T-helper 1 cell treated with Interleukin-12 subunit alpha and Interleukin-12 subunit beta and Interleukin-4 antibody, amounts not matched to agents 30 μg/mL and 1 μg/mL, for 36 hours (primary cell): ENCODE results near the gene SIN3A.
A peak's percentile ranks its signal among the peaks of the same experiment; 100 is the strongest.

ENCODE experiments used
- H3K27ac Mint-ChIP-seq: one replicate; pipeline ENCODE4 v1.8.0; 2021; ENCODE audit warnings: mild to moderate bottlenecking, mixed read lengths
- H3K27me3 Mint-ChIP-seq: one replicate; pipeline ENCODE4 v1.8.0; 2021; ENCODE audit warnings: low read depth, mixed read lengths
- H3K36me3 Mint-ChIP-seq: one replicate; pipeline ENCODE4 v1.8.0; 2021; ENCODE audit warnings: low read depth, mixed read lengths
- H3K4me1 Mint-ChIP-seq: one replicate; pipeline ENCODE4 v1.8.0; 2021; ENCODE audit warnings: low read depth, mixed read lengths
- H3K4me3 Mint-ChIP-seq: one replicate; pipeline ENCODE4 v1.8.0; 2021; ENCODE audit warnings: mild to moderate bottlenecking, moderate library complexity, mixed read lengths
- H3K9me3 Mint-ChIP-seq: one replicate; pipeline ENCODE4 v1.8.0; 2021; ENCODE audit warnings: mixed read lengths

Gene SIN3A

GRCh38 chr15:75360856-75361255 is 90.6 kb downstream of the SIN3A start:
- no peaks in the 10 kb centered on the region for H3K9me3 Mint-ChIP-seq
- H3K36me3 Mint-ChIP-seq, result peaks cover 17% of the 10 kb centered on the region
- H3K4me3 Mint-ChIP-seq, result no peak overlapping the region
- H3K27ac Mint-ChIP-seq, result no peak overlapping the region
- H3K4me1 Mint-ChIP-seq, result no peaks in the 10 kb centered on the region
- H3K27me3 Mint-ChIP-seq, result no peaks in the 10 kb centered on the region

- Mint-ChIP-seq H3K9me3 (no peaks in the 10 kb centered on the region), H3K4me3 (no peak overlapping the region), H3K4me1 (no peaks in the 10 kb centered on the region), H3K27me3 (no peaks in the 10 kb centered on the region), H3K36me3 (peaks cover 17% of the 10 kb centered on the region), H3K27ac (peak overlapping the region; percentile 17)
Measured at GRCh38 chr15:75360391-75360790, 91.1 kb downstream of the SIN3A start.

GRCh38 chr15:75359537-75360250 is 91.8 kb downstream of the SIN3A start:
- peaks cover 14% of the 10 kb centered on the region for H3K36me3 Mint-ChIP-seq
- no peaks in the 10 kb centered on the region for H3K4me1 Mint-ChIP-seq
- H3K27me3 Mint-ChIP-seq, result no peaks in the 10 kb centered on the region
- H3K9me3 Mint-ChIP-seq, result no peaks in the 10 kb centered on the region
- H3K27ac Mint-ChIP-seq, result no peak overlapping the region
- H3K4me3 Mint-ChIP-seq, result no peak overlapping the region

GRCh38 chr15:75358771-75359536 is 92.5 kb downstream of the SIN3A start:
- Mint-ChIP-seq H3K27ac (peak overlapping the region; percentile 52), H3K4me3 (no peak overlapping the region), H3K4me1 (no peaks in the 10 kb centered on the region), H3K9me3 (no peaks in the 10 kb centered on the region), H3K27me3 (no peaks in the 10 kb centered on the region), H3K36me3 (peaks cover 12% of the 10 kb centered on the region)

GRCh38 chr15:75357976-75358673 is 93.4 kb downstream of the SIN3A start:
- H3K27ac Mint-ChIP-seq, result no peak overlapping the region
- no peak overlapping the region for H3K4me3 Mint-ChIP-seq
- H3K9me3 Mint-ChIP-seq, result no peaks in the 10 kb centered on the region
- peaks cover 15% of the 10 kb centered on the region for H3K36me3 Mint-ChIP-seq
- H3K27me3 Mint-ChIP-seq, result no peaks in the 10 kb centered on the region
- no peaks in the 10 kb centered on the region for H3K4me1 Mint-ChIP-seq

GRCh38 chr15:75356517-75356916 is 95.0 kb downstream of the SIN3A start:
- Mint-ChIP-seq H3K4me1 (no peaks in the 10 kb centered on the region), H3K9me3 (no peaks in the 10 kb centered on the region), H3K27me3 (no peaks in the 10 kb centered on the region), H3K4me3 (no peak overlapping the region), H3K36me3 (peaks cover 20% of the 10 kb centered on the region), H3K27ac (no peak overlapping the region)

- H3K27ac Mint-ChIP-seq, result no peak overlapping the region
- peaks cover 24% of the 10 kb centered on the region for H3K36me3 Mint-ChIP-seq
Measured at GRCh38 chr15:75356006-75356405, 95.5 kb downstream of the SIN3A start.

GRCh38 chr15:75355369-75355768 is 96.1 kb downstream of the SIN3A start:
- no peaks in the 10 kb centered on the region for H3K27me3 Mint-ChIP-seq
- H3K4me3 Mint-ChIP-seq, result no peak overlapping the region
- H3K36me3 Mint-ChIP-seq, result peaks cover 27% of the 10 kb centered on the region
- no peak overlapping the region for H3K27ac Mint-ChIP-seq
- peaks cover 6% of the 10 kb centered on the region for H3K9me3 Mint-ChIP-seq
- peaks cover 6% of the 10 kb centered on the region for H3K4me1 Mint-ChIP-seq

More at GRCh38 chr15:75356006-75356405, 95.5 kb downstream of the SIN3A start:
- H3K27me3 Mint-ChIP-seq, result no peaks in the 10 kb centered on the region
- no peaks in the 10 kb centered on the region for H3K9me3 Mint-ChIP-seq
- H3K4me3 Mint-ChIP-seq, result no peak overlapping the region
- no peaks in the 10 kb centered on the region for H3K4me1 Mint-ChIP-seq

GRCh38 chr15:75354454-75354853 is 97.0 kb downstream of the SIN3A start:
- H3K9me3 Mint-ChIP-seq, result peaks cover 15% of the 10 kb centered on the region
- peak overlapping the region; percentile 24 for H3K27ac Mint-ChIP-seq
- H3K36me3 Mint-ChIP-seq, result peaks cover 34% of the 10 kb centered on the region
- peaks cover 15% of the 10 kb centered on the region for H3K4me1 Mint-ChIP-seq
- no peak overlapping the region for H3K4me3 Mint-ChIP-seq
- H3K27me3 Mint-ChIP-seq, result peaks cover 7% of the 10 kb centered on the region

- Mint-ChIP-seq H3K27me3 (peaks cover 7% of the 10 kb centered on the region), H3K36me3 (peaks cover 34% of the 10 kb centered on the region), H3K4me3 (no peak overlapping the region), H3K27ac (no peak overlapping the region), H3K4me1 (peaks cover 15% of the 10 kb centered on the region), H3K9me3 (peaks cover 16% of the 10 kb centered on the region)
Measured at GRCh38 chr15:75353604-75354003, 97.9 kb downstream of the SIN3A start.

GRCh38 chr15:75352186-75353080 is 99.1 kb downstream of the SIN3A start:
- Mint-ChIP-seq H3K4me3 (no peak overlapping the region), H3K36me3 (peaks cover 28% of the 10 kb centered on the region)

GRCh38 chr15:75350601-75351361 is 100.7 kb downstream of the SIN3A start:
- Mint-ChIP-seq H3K9me3 (peaks cover 16% of the 10 kb centered on the region), H3K27ac (peak overlapping the region; percentile 98), H3K36me3 (peaks cover 32% of the 10 kb centered on the region), H3K4me1 (peaks cover 23% of the 10 kb centered on the region), H3K4me3 (no peak overlapping the region), H3K27me3 (peaks cover 17% of the 10 kb centered on the region)

More at GRCh38 chr15:75352186-75353080, 99.1 kb downstream of the SIN3A start:
- H3K9me3 Mint-ChIP-seq, result peaks cover 16% of the 10 kb centered on the region
- H3K27me3 Mint-ChIP-seq, result peaks cover 8% of the 10 kb centered on the region
- peaks cover 17% of the 10 kb centered on the region for H3K4me1 Mint-ChIP-seq
- no peak overlapping the region for H3K27ac Mint-ChIP-seq

GRCh38 chr15:75349851-75350588 is 101.5 kb downstream of the SIN3A start:
- H3K36me3 Mint-ChIP-seq, result peaks cover 32% of the 10 kb centered on the region
- peak overlapping the region; percentile 98 for H3K27ac Mint-ChIP-seq
- peak overlapping the region; percentile 49 for H3K4me3 Mint-ChIP-seq

More at GRCh38 chr15:75349851-75350588, 101.5 kb downstream of the SIN3A start:
- Mint-ChIP-seq H3K27me3 (peaks cover 23% of the 10 kb centered on the region), H3K9me3 (peaks cover 16% of the 10 kb centered on the region), H3K4me1 (peaks cover 23% of the 10 kb centered on the region)
